K562 (cell line): ENCODE measurements around the gene ATIC. TPM values are rescaled to one million over a fixed set of nuclear protein-coding genes. Genes with fewer than 3 reads are reported as not detected.

Experiments used
- ATAC-seq: fragments of 200-7000 bp; cut with Tn5 transposase; 3 replicates; pipeline ENCODE4 v1.9.1; 2020; ENCODE audit warnings: moderate library complexity
- BruUV-seq: library from RNA; stranded (reverse); fragments of 400-500 nt; replicated peaks from 2 replicates; lab custom pipeline; 2021; lab: Mats Ljungman, UMichigan
- CTCF ChIA-PET: fragments of 300-600 bp; formaldehyde crosslinking; extraction: SDS; loops from one replicate; lab custom pipeline; 2021; ENCODE audit warnings: low intra/inter-chr PET ratio; lab: Yijun Ruan, JAX
- POLR2A ChIA-PET: fragments of 300-600, 350-650 bp; sonication (Branson Sonifier 250); formaldehyde crosslinking; extraction: SDS; loops from one replicate; lab custom pipeline; 2021; ENCODE audit warnings: antibody characterized with exemption, inconsistent platforms; lab: Yijun Ruan, JAX
- DNase-seq, 4 experiments: peaks; one replicate each; pipeline versions ENCODE4 v3.0.0 to v3.0.0-alpha.2; 2011 to 2018; ENCODE audit warnings: low spot score in 3 of 4, mixed read lengths in 3 of 4; ENCODE audit errors: extremely low read depth in 1 of 4
- FAIRE-seq: peaks from 2 replicates; lab custom pipeline; 2011; peaks lifted over from hg19 to GRCh38; lab: Jason Lieb, UNC
- H2AFZ ChIP-seq: 2 replicates; pipeline ENCODE4 v1.6.0; 2011; ENCODE audit warnings: low read depth, low read length, control low read depth, inconsistent platforms
- H3K27ac ChIP-seq: fragments of 200-600 bp; 3 replicates; pipeline ENCODE4 v1.8.0; 2011; ENCODE audit warnings: low read depth, mild to moderate bottlenecking, control low read depth, inconsistent platforms, low read length, moderate library complexity, mixed read lengths; ENCODE audit errors: extremely low read depth
- H3K27me3 ChIP-seq, 2 experiments: fragments of 300-600 bp in 1 of 2; 2 replicates in 1 of 2; 3 replicates in 1 of 2; pipeline versions ENCODE4 v1.6.0 to v1.8.0; 2011; ENCODE audit warnings: inconsistent platforms in 2 of 2, low read length in 2 of 2, mild to moderate bottlenecking in 1 of 2, mixed read lengths in 1 of 2, moderate library complexity in 1 of 2; ENCODE audit not compliant: control insufficient read depth in 2 of 2, insufficient read depth in 2 of 2
- H3K36me3 ChIP-seq: fragments of 300-600 bp; 3 replicates; pipeline ENCODE4 v1.8.0; 2011; ENCODE audit warnings: mild to moderate bottlenecking, low read length, inconsistent platforms; ENCODE audit not compliant: control insufficient read depth, insufficient read depth
- H3K4me1 ChIP-seq, 2 experiments: fragments of 200-600 bp in 1 of 2; replicated peaks in 1 of 2; 2 replicates in 1 of 2; 3 replicates in 1 of 2; pipeline versions ENCODE4 v1.5.1 to v1.8.0; 2011; ENCODE audit warnings: inconsistent platforms in 2 of 2, low read length in 2 of 2, mild to moderate bottlenecking in 1 of 2, mixed read lengths in 1 of 2, moderate library complexity in 1 of 2; ENCODE audit not compliant: control insufficient read depth in 2 of 2, insufficient read depth in 2 of 2
- H3K4me2 ChIP-seq: 2 replicates; pipeline ENCODE4 v1.6.1; 2011; ENCODE audit warnings: low read length, control low read depth, inconsistent platforms, mixed read lengths; ENCODE audit not compliant: insufficient read depth
- H3K4me3 ChIP-seq: fragments of 200-600 bp; sonication (generic), shearing (Covaris generic); 2 replicates; pipeline ENCODE4 v1.5.1; 2016; ENCODE audit warnings: control low read depth, inconsistent platforms
- H3K79me2 ChIP-seq: fragments of 200-600 bp; 3 replicates; pipeline ENCODE4 v1.8.0; 2011; ENCODE audit warnings: low read length, inconsistent platforms; ENCODE audit not compliant: control insufficient read depth, insufficient read depth
- H3K9ac ChIP-seq, 2 experiments: 2 replicates each; pipeline versions ENCODE4 v1.6.0 to v1.6.1; 2011; ENCODE audit warnings: low read depth in 2 of 2, low read length in 2 of 2, control low read depth in 1 of 2, inconsistent platforms in 1 of 2, mild to moderate bottlenecking in 1 of 2, mixed read lengths in 1 of 2; ENCODE audit not compliant: insufficient read depth in 1 of 2
- H3K9me1 ChIP-seq: one replicate; pipeline ENCODE4 v1.6.0; 2011; ENCODE audit warnings: inconsistent platforms, mild to moderate bottlenecking, low read length, moderate library complexity; ENCODE audit not compliant: control insufficient read depth, insufficient read depth
- H3K9me3 ChIP-seq: replicated peaks from 2 replicates; pipeline ENCODE4 v1.5.1; 2011; ENCODE audit warnings: low read depth, low read length, inconsistent platforms; ENCODE audit not compliant: control insufficient read depth, insufficient read depth
- H4K20me1 ChIP-seq: replicated peaks from 2 replicates; pipeline ENCODE4 v1.6.1; 2011; ENCODE audit warnings: low read length, inconsistent platforms, mixed read lengths; ENCODE audit not compliant: control insufficient read depth, insufficient read depth
- ASH1L ChIP-seq: fragments of 450-650 bp; IDR thresholded peaks from 2 replicates; pipeline ENCODE4 v1.6.1; 2018; ENCODE audit warnings: borderline replicate concordance, mild to moderate bottlenecking, low read depth; ENCODE audit not compliant: partially characterized antibody
- CBX5 ChIP-seq: IDR thresholded peaks from 2 replicates; pipeline ENCODE4 v1.6.1; 2014; ENCODE audit warnings: low read depth, borderline replicate concordance
- NFIC ChIP-seq: fragments of 450-650 bp; IDR thresholded peaks from 2 replicates; pipeline ENCODE4 v1.6.1; 2017; ENCODE audit warnings: mild to moderate bottlenecking, inconsistent platforms
- in situ Hi-C: fragments of 300-500 bp; cut with MboI; formaldehyde crosslinking; loops from 4 replicates; pipeline ENCODE4 v1.15.0; 2018; ENCODE audit warnings: inconsistent platforms, mixed read lengths
- intact Hi-C: fragments of 100-400 bp; cut with micrococcal nuclease; formaldehyde crosslinking; loops from 2 replicates; pipeline ENCODE4 v1.14.2; 2022
- polyA plus RNA-seq, 8 experiments: library from polyadenylated mRNA; depleted of rRNA in 4 of 8; stranded (reverse) in 5 of 8; unstranded in 3 of 8; fragments of >200 nt; fragmentation: Nextera tagmentation in 2 of 8; fragmentation: Illumina TruSeq in 1 of 8; extraction: Ambion mirVana in 2 of 8; extraction: Trizol in 1 of 8; gene quantifications; 2 replicates each; pipeline versions ENCODE4 v1.2.1 to v1.2.3, GENCODE V29; 2011 to 2014; ENCODE audit warnings: inconsistent platforms in 1 of 8, missing spikeins in 1 of 8
- total RNA-seq, 7 experiments: library from RNA; depleted of rRNA in 6 of 7; stranded (reverse); fragments of >200 nt in 6 of 7; fragmentation: Illumina TruSeq in 2 of 7; extraction: Trizol in 2 of 7; gene quantifications; 2 replicates each; pipeline versions ENCODE4 v1.2.1 to v1.2.3, GENCODE V29; 2011 to 2021; ENCODE audit warnings: low replicate concordance in 1 of 7
- TF ChIP-seq, protein P1 (sequence below): fragments of 250-450 bp; sonication (Bioruptor Pico); IDR thresholded peaks from 2 replicates; pipeline ENCODE4 v1.5.1; 2021; ENCODE audit warnings: mild to moderate bottlenecking
- TF ChIP-seq, protein P2 (sequence below): fragments of 450-650 bp; IDR thresholded peaks from 2 replicates; pipeline ENCODE4 v1.6.1; 2017; ENCODE audit warnings: antibody characterized with exemption, mild to moderate bottlenecking

The ATIC gene
- total and polyA plus RNA-seq, 9 of the 15 experiments (the other 6 are each of a cell fraction or from before 2014, with no cell fraction given) = 45.6 to 480 (median 212) TPM

DNA sequence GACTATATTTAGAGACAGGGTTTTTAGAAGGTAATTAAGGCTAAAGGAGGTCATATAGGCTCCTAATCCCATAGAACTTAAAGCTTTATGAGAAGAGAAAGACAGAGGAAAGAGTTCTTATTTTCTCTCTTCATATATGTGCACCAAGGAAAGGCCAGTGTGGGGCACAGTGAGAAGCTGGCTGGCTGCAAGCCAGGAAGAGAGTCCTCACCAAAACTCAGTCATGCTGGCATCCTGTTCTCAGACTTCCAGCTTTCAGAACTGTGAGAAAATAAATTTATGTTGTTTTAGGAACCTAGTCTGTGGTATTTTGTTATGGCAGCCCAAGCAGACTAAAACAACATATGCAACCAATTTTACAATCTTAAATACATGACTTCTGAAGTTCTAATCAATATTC, 31.5 kb upstream of the ATIC start:
- Histone ChIP-seq H3K27me3 (no peaks in the 10 kb centered on the region), H3K9ac (no peak overlapping the region), H3K9me1 (no peaks in the 10 kb centered on the region), H3K9me3 (no peaks in the 10 kb centered on the region), H3K36me3 (no peaks in the 10 kb centered on the region), H4K20me1 (no peaks in the 10 kb centered on the region), H3K79me2 (no peaks in the 10 kb centered on the region), H3K4me3 (no peak overlapping the region), H3K27ac (no peak overlapping the region), H3K4me1 (peaks cover 7 to 11% of the 10 kb centered on the region in 2 experiments; a peak in 3 of 5 replicates), H2AFZ (peak overlapping the region; percentile 63), H3K4me2 (no peak overlapping the region)
- TF ChIP-seq, protein P1, sequence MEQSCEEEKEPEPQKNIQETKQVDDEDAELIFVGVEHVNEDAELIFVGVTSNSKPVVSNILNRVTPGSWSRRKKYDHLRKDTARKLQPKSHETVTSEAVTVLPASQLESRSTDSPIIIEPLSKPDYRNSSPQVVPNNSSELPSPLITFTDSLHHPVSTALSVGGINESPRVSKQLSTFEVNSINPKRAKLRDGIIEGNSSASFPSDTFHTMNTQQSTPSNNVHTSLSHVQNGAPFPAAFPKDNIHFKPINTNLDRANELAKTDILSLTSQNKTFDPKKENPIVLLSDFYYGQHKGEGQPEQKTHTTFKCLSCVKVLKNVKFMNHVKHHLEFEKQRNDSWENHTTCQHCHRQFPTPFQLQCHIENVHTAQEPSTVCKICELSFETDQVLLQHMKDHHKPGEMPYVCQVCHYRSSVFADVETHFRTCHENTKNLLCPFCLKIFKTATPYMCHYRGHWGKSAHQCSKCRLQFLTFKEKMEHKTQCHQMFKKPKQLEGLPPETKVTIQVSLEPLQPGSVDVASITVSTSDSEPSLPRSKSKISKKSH (CRISPR knock-in tag) = no peak
- no peak for TF ChIP-seq ASH1L
- peak; percentile 76 for TF ChIP-seq NFIC
- no peak for TF ChIP-seq CBX5
- TF ChIP-seq, protein P2, sequence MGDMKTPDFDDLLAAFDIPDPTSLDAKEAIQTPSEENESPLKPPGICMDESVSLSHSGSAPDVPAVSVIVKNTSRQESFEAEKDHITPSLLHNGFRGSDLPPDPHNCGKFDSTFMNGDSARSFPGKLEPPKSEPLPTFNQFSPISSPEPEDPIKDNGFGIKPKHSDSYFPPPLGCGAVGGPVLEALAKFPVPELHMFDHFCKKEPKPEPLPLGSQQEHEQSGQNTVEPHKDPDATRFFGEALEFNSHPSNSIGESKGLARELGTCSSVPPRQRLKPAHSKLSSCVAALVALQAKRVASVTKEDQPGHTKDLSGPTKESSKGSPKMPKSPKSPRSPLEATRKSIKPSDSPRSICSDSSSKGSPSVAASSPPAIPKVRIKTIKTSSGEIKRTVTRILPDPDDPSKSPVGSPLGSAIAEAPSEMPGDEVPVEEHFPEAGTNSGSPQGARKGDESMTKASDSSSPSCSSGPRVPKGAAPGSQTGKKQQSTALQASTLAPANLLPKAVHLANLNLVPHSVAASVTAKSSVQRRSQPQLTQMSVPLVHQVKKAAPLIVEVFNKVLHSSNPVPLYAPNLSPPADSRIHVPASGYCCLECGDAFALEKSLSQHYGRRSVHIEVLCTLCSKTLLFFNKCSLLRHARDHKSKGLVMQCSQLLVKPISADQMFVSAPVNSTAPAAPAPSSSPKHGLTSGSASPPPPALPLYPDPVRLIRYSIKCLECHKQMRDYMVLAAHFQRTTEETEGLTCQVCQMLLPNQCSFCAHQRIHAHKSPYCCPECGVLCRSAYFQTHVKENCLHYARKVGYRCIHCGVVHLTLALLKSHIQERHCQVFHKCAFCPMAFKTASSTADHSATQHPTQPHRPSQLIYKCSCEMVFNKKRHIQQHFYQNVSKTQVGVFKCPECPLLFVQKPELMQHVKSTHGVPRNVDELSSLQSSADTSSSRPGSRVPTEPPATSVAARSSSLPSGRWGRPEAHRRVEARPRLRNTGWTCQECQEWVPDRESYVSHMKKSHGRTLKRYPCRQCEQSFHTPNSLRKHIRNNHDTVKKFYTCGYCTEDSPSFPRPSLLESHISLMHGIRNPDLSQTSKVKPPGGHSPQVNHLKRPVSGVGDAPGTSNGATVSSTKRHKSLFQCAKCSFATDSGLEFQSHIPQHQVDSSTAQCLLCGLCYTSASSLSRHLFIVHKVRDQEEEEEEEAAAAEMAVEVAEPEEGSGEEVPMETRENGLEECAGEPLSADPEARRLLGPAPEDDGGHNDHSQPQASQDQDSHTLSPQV = 0 out of 2 replicates have a peak, but pooled peaks have one; percentile 27
- ATAC-seq (no peak), DNase-seq (no peak), FAIRE-seq (peak; percentile 19)
- ChIA-PET CTCF (no interaction called here), POLR2A (no interaction called here)
- in situ Hi-C loops = no loop called here
- BruUV-seq = no TSS peak
- intact Hi-C loops = loop anchor here (10.0 kb wide), 1 partner anchor 164 kb away; no protein-coding TSS in a partner anchor
